Activated CD4-positive, alpha-beta T cell treated with anti-CD3 and anti-CD28 coated beads, Interleukin-2, amount 50 U/mL, for 24 hours (primary cell): ENCODE data around the gene WDR41.
"Not testable (repeated sequence)": the region's sequence is repeated elsewhere in the genome, so short reads cannot be mapped to it uniquely, and the experiment has no call there.

ENCODE experiments used
- DNase-seq, 2 donors: peaks; one replicate each; pipeline ENCODE4 v3.0.0-alpha.2; 2020; ENCODE audit warnings: low read depth in 1 of 2, low spot score in 1 of 2

WDR41 gene, protein sequence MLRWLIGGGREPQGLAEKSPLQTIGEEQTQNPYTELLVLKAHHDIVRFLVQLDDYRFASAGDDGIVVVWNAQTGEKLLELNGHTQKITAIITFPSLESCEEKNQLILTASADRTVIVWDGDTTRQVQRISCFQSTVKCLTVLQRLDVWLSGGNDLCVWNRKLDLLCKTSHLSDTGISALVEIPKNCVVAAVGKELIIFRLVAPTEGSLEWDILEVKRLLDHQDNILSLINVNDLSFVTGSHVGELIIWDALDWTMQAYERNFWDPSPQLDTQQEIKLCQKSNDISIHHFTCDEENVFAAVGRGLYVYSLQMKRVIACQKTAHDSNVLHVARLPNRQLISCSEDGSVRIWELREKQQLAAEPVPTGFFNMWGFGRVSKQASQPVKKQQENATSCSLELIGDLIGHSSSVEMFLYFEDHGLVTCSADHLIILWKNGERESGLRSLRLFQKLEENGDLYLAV

DNA sequence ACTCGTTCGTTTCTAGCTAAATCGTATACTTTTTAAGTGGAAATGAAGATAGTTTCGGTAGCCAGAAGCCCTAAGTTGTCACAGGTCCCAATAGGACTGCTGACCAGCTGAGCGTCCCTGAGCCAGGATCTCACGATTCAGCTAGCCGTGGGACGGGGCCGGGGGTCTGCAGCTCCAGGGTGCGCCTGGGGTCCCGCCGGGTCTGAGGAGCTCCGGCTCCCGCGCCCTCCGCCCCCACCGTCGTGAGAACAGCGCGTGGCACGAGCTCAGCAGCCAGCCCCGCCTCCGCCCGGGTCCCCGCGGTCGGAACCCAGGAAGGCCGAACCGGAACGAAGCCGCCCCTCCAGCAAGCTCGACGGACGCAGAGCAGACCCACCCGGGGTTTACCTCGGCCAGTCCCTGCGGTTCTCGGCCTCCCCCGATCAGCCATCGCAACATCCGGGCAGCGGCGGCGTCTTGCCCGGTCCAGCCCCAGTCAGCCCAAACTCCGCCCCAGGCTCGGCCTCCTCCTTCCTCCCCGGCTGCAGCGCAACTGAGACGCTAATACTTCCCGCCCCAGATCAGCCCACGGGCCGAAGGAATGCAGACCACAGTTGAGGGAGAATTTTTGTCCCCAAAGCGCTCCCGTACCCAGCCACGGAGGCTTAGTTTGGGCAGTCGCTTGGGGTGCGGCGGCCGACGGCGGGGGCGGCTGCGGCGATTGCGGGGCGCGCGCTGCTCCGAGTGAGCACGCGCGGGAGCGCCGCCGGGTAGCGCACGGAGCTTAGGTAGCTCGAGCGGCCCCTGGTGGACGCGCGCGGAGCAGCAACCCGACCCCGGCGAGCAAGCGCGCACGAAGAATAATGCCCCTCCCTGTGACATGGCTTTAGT lies at the start of gene WDR41:
Gene WDR41 (minus strand): TSS at position 534 of the 870 bp plus-strand sequence. CDS start 96 bp downstream, at position 438.
- peak; percentile 70 to 75 for DNase-seq

DNA sequence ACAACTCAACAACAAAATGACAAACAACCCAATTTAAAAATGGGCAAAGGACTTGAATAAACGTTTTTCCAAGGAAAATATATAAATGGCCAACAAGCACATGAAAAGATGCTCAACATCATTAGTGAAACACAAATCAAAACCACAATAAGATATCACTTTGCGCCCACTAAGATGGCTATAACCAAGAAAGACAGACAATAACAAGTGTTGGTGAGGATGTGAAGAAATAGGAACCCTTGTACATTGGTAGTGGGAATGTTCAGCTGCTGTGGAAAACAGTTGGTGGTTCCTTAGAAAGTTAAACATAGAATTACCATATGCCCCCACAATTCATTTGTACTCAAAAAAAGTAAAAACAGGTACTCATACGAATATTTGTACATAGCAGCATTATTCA lies 39.2 kb upstream of the WDR41 start:
- DNase-seq, result no peak

DNA sequence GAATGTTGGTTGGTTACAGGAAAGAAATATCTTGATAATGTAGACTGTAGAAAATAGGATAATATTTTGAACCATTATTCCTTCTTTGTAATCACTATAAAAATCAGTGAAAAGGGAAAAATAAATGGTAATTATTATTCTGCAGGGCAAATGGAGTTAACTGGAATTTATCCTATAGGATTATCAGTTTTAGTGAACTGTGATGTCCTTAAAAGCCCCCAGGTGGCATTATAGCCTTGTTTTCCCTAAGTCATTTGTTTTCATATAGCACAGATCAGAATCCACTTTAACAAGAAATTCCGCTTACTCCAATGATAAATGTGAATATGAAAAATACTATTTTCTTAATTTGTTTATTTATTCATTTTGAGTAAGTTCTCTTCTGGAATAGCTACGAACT lies 26.2 kb upstream of the WDR41 start:
- DNase-seq, result no peak

DNA sequence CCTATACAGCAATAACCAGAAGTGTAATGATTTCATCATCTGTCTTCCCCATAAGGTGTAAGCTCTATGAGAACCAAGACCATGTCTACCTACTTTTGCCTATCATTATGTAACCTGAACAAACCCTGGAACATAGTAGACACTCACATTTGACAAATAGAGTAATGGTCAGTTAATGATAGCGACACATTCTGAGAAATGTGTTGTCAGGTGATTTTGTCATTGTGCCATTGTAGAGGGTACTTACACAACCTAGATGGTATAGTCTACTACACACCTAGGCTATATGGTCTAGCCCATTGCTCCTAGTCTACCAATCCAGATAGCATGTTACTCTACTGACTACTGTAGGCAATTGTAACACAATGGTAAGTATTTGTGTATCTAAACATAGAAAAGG lies 22.3 kb upstream of the WDR41 start:
- no peak for DNase-seq

DNA sequence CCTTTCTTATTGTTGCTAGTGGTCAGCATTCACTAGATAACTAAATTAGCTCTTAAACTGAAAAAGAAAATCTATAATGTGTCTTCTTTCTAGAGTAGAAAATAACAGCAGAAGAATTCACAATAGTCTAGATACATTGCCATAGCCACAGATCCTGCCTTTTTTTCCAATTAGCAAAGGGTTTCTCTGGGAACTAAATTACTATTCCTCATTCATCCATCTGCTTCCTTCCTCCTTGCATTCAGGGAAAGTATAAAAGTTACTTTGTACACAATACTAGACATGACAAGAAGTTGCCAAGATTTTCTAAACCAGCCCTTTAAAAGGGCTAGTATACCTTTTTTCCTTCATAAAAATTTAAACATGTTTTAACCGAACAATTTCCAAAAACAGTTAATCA lies 21.2 kb upstream of the WDR41 start:
- DNase-seq, result no peak

DNA sequence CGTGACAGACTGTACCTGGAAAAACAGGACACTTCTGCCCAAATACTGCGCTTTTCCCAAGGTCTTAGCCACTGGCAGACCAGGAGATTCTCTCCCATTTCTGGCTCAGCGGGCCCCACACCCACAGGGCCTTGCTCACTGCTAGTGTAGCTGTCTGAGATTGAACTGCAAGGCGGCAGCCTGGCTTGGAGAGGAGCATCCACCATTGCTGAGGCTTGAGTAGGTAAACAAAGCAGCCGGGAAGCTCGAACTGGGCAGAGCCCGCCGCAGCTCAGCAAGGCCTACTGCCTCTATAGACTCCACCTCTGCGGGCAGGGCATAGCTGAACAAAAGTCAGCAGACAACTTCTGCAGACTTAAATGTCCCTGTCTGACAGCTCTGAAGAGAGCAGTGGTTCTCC lies 9.0 kb upstream of the WDR41 start:
- DNase-seq, result not testable (repeated sequence)

DNA sequence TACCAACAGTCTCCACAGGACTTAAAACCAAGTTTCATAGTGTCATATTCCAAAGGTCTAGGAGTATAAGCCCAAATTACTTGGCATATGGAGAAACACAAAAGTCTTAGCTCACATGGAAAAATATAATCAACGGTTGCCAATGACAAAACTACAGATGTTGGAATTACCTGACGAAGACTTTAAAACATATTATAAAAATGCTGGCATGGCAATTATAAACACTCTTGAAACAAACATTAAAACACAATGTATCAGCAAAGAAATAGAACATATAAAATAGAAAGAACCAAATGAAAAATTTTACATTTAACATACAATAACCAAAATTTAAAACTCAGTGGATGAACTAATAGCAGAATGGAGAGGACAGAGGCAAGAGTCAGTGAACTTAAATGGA lies 7.9 kb upstream of the WDR41 start:
- no peak for DNase-seq

DNA sequence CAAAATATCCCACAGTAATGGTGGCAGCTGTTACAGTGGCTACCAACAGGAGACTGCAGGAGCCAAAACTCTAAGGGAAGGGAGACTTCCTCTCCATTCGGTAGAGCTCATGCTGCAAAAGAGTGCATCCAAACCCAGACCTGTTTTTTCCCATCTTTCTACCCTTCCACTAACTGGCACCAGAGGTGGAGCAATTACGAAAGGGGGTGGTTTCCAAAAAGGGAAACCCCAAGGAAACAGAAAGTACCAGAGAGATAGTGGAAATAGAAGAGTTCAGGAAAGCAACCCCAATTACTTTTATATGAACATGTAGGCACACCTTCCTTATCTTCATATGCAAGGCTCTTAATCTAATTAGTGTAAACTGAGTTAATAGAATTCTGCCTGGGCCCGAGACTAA lies 7.3 kb upstream of the WDR41 start:
- DNase-seq, result no peak

DNA sequence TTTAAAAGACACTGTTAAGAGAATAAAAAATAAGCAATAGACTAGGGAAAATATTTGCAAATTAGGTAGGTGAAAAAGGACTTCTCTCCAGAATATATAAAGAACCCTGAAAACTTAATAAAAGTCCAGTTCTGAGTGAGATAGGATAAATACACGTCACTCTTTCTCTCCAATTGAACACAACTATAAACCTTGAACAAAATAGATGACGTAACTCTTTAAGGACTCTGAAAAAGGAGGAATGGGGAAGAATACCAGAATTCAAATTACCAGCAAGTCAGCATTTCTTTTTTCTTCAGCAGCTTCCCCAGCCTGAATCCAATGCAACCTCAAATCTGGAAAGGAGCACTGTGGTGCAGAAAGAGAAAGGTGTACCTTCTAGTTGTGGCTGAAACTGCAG lies 6.8 kb upstream of the WDR41 start:
- DNase-seq, result no peak

DNA sequence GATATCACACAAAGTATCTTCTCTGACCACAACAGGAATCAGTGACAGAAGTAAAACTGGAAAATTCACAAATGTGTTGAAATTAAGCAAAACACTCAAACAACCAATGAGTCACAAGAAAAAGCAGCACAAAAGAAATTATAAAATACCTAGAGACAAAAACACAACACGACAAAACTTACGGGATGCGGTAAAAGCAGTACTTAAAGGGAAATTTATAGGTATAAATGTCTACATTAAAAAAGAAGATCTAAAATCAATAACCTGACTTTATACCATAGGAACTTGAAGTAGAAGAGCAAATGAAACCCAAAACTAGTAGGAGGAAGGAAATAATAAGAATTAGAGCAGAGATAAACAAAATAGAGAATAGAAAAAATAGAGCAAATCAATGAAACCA lies 2.8 kb upstream of the WDR41 start:
- DNase-seq, result no peak

DNA sequence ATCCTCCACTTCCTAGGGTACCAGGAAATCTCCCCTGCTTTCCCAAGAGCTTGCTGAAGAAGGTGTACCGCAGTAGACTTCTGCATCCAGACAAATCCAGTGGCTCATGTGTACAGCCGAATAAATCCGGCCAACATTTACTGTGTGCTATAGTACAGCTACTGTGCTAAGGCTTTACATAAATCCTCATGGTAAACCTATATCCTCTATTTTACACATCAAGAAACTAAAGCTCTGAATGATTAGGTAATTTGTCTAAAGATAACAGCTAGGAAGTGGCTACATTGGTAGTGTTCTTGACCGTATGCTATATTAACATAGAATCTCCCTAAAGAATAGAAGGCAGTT lies 511 bp upstream of the WDR41 start:
- DNase-seq, result no peak

DNA sequence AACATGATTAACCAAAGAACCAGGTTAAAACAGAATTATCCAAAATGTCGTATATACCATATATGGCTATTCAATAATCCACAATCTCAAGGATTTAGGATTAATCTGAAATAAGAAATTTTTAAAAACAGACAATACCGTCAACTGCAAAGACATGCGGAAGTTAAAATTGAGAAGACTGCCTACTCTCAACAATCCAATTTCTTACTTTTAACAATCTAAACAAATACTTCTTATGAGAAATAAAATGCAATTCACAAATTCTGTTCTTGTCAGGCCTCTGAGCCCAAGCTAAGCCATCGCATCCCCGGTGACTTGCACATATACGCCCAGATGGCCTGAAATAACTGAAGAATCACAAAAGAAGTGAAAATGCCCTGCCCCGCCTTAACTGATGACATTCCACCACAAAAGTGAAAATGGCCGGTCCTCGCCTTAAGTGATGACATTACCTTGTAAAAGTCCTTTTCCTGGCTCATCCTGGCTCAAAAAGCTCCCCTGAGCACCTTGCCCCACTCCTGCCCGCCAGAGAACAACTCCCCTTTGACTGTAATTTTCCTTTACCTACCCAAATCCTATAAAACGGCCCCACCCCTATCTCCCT lies 1.3 kb downstream of the WDR41 start:
- DNase-seq, result not testable (repeated sequence)

DNA sequence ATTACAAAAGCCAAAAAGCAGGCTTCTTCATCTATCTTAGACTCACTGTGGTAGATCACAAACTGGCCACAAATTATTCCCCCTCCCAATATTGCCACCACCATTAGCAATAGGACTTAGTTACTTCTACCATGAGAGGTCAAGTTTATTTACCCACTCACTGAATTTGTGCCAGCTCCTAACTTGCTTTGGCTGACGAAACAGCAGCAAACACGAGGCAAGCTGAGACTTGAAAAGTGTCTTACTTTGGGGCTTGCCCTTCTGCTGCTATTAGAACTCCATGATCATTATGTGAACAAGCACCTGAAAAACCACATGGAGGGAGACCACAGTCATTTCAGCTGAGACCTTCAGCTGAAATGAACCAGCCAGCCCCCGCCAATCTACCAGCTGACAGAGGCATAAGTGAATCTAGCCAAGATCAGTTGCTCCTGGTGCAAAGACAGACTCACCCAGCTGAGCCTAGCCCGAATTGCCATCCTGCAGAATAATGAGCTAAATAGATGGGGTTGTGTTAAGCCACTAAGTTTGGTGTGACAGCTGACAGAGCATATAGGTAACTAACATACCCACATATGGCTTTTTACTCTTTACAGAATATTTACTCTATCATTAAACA lies 5.7 kb downstream of the WDR41 start:
- DNase-seq, result no peak

DNA sequence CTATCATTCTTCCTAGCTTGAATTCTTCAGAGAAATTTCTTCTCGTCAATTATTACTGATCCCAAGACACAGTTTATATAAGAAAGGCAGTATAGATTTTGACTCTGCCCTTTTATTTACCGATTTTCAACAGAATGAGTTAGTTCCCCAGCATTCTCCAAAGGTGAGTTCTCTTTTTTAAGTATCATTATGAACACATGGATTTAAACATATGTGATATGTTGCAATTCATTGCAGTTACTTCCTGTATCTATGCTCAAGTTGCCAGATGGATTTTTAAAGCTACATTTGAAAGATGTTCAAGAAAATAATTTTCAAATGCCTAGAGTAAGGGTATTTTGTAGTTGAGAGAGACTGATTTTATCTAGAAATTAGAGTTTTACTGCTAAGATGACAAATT lies 8.4 kb downstream of the WDR41 start:
- no peak for DNase-seq

DNA sequence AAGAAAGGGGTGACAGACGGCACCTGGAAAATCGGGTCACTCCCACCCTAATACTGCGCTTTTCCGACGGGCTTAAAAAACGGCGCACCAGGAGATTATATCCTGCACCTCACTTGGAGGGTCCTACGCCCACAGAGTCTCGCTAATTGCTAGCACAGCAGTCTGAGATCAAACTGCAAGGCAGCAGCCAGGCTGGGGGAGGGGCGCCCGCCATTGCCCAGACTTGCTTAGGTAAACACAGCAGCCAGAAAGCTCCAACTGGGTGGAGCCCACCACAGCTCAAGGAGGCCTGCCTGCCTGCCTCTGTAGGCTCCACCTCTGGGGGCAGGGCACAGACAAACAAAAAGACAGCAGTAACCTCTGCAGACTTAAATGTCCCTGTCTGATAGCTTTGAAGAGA lies 17.1 kb downstream of the WDR41 start:
- DNase-seq, result not testable (repeated sequence)

DNA sequence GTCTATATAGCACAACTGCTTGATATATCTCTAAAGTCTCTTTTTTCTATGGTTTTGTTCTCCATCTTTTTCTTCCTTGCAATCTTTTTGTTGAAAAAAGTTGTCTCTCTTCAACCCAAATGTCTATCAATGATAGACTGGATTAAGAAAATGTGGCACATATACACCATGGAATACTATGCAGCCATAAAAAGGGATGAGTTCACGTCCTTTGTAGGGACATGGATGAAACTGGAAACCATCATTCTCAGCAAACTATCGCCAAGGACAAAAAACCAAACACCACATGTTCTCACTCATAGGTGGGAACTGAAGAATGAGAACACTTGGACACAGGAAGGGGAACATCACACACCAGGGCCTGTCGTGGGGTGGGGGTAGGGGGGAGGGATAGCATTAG lies 23.2 kb downstream of the WDR41 start:
- not testable (repeated sequence) for DNase-seq

DNA sequence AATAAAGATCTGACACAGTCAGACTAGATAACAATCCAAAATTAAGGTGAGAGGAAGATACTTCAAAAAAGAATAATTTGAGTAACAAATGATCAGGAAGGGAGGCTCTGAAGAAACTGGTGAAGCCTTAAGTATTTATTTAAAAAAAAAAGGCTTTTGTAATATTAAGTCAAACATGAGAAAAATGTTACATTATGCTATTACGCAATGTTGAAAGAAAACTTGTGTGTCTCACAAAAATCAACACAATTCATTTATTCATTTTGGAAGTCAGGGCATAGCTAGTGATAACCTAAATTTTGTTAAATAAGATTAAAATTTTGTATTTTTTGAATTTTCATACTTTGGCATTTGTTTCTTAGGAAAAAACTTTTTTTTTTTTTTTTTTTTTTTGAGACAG lies 28.2 kb downstream of the WDR41 start:
- no peak for DNase-seq

DNA sequence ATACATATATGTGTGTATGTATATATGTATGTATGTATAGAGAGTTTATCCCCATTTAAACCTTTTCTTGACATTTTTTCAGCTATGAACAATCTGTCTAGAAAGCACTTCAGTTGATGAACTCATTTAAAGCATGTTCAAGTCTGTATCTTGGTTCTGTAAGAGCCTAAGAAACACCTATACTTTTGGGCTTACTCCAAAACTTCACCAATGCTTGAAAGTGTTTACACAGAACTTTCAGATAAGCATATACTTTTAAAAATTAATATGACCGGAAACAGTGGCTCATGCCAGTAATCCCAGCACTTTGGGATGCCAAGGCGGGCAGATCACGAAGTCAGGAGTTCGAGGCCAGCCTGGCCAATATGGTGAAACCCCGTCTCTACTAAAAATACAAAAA lies 30.8 kb downstream of the WDR41 start:
- no peak for DNase-seq

DNA sequence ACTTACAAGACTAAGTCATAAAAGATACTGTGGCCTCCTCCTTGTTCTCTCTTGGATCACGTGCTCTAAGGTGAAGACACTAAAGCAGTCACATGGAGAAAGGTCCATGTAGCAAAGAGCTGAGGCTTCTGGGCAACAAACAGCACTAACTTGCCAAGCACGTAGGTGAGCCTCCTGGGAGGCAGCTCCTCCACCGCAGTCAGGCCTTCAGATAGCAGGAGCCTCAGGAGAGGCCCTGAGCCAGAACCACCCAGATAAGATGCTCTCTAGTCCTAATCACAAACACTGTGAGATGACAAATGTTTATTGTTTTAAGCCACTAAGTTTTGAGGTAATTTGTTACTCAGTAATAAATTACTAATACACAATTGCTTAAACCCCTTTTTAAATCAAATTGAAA lies 38.0 kb downstream of the WDR41 start:
- no peak for DNase-seq

DNA sequence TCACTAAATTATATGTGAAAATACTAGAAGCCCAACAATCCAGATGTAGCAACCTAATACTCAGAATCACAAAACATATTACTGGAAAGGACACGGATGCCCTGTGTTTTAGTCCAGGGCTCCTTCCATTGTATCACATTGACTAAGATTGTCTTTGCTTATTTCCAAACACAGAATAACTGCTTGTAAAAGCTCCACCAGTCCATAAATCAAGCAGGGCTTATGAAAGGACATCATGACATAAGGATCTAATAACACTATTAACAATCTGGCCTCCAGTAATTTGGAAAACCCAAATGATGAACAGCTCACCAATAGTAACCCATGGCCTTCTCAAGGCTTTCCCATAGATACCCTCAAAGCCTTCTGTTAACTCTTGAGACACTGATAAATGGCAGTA lies 39.8 kb downstream of the WDR41 start:
- no peak for DNase-seq

DNA sequence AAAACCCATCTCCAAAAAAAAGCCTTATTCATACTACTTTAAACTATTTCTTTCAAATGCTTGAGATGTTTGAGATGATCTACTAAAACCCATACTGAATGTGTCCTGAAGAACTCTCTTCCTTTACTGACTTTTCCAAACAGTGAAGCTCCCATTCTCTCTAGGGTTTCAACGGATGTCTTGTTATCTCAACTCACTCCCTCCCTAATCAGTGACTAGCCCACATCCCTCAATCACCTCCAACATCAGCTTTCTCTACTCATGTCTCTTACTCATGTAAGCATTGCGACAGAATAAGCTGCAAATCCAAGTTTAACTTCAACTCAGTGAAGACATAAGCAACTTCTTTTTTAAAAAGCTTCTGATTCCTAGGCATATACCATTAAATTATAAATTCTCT lies 42.1 kb downstream of the WDR41 start:
- no peak for DNase-seq

DNA sequence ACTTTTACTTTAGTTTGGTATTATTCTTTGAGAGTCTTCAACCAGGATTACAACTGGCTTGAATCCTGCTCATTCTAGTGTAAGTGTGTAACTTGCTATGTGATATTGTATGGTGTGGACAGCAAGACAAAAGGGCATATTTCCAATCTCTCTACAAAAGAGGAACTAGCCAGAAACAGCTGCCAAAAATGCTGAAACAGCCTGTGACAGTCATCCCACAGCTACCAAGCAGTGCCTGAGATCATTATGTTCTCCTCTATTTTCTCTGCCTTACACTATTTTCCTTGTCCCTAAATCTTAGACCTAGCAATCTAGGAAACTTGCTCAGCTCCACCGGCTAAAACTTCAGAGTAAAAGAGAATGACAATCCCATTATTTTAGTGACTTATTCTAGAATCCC lies 42.8 kb downstream of the WDR41 start:
- DNase-seq, result no peak
